EL (cell line): ENCODE results near the gene ITPK1.
A peak's percentile ranks its signal among the peaks of the same experiment; 100 is the strongest.

Source experiments
- DNase-seq: peaks from one replicate; pipeline ENCODE4 v3.0.0-alpha.2; 2016

Gene ITPK1

DNA sequence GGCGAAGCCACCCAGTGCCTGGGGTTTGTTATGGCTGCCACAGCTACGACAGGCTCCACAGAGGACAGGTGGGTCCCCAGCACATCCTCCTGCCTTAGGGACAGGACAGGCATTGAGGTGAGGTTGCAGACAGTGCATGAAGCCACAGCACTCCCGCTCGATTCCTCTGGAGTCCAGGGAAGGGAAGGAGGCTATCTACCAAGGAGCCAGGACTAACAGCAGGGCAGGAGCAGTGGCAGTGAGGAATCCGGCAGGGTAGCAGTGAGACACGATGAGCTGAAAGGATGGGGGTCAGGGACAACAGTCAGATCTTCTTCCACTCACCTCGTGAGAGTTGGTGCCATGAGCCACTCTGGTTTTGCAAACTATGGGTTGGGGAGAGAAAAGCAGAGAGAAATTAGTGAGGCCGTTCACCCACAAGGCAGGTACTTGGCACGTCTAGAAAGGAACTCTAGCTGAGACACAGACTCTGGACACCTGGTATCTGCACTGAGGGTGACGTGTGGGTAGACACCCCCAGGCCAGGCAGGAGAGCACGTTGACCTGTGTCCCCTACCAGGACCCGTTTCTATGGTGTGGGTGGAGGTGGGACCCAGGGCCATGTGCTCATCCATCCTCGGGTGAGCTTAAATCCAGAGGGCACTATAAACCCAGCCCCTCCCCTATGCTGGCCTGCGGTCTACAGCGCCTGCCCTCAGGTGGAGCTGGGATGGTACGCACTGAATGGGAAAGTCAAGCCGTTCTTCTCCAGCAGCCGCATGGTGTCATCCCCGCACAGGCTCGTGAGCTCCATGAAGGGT lies 153.5 kb downstream of the ITPK1 start:
- no peak for DNase-seq

DNA sequence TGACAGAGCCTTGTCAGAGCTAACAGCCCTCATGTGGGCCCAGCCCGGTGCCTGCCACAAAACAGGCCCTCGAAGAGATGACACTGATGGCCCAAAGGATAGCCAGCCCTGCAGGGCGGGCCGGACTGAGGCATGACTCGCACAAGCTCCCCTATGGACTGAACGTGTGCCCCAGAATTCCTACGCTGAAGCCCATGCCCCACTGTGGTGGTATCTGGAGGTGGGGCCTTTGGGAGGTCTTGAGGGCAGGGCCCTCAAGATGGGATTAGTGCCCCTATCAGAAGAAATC lies 154.2 kb downstream of the ITPK1 start:
- no peak for DNase-seq

DNA sequence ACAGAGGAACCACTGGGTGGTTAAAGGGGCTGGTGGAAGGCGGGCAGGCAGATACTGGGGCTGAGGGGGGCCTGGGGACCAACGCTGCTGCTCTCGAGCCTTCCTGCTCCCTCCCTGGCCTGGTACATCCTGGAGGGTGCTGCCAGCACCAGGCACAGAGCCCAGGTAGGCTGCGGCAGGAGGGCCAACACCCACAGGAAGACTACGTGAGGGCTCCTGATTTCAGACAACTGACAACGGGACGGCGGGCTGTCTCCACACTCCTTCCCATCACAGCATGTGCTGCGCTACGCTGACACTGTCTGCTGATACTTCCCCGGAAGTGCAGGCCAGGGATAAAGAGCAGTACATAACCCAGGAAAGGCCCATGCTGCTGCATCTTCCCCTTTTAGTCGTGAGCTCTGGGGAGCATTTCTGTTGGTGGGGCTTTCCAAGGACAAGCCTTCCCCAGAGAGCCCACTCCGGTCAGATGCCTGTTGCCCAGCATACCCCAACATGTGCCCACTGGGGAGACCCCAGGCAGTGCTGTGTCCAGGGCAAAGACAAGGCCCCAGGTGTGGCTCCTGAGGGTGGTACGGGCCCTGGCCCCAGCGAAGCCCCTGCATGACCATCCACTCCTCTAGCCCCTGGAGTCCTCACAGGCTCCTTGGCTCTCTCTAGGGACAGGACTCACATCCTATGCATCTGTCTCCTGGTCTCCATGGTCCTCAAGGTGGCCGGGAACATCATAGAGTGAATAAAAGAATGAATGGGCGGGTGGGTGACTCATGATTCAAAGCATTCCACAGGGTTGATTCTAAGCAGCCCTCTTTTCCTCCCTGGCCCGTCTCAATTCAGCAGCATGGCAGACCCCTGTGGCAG lies 154.8 kb downstream of the ITPK1 start:
- DNase-seq = peak; percentile 77

DNA sequence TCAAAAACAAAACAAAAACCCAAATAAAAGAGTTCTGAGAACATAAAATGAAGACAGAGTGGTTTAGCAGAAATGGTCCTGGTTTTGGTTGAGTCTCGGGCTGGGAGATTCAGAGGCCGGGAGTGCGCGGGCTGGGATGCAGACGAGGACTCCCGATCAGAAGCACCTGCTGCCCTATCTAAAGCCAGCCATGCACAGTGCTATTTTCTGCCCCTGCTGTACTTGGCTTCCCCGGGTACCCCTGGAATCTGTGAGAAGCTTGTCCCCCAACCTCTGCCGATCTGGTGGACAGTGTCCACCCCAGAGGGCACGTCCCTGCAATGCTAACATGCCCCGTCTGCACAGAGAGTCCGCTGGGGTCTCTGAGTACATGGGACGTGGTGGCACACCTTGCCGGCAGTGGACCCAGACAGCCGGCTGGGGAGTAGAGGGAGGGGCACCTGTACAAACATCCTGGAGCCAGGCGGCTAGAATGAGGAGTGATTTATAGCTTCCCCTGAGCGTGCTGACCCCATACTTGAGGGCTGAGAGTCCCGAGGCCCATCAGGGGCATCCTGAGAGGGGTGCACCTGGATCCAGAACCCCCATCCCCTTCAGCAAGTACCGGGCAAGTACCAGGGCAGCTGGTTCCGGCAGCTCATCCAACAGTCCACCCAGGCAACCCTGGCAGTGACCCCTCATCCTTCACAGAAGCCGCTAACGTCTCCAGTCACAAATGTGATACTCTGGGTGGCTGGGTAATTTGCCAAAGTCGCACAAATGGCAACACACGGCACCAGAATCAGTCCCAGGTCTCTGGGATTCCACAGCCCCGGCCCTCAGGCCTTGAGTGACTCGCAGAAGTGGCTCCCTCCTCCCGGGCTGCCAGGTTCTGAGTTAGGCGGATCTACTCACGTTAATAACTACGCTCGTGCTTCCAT lies 155.7 kb downstream of the ITPK1 start:
- DNase-seq = no peak

DNA sequence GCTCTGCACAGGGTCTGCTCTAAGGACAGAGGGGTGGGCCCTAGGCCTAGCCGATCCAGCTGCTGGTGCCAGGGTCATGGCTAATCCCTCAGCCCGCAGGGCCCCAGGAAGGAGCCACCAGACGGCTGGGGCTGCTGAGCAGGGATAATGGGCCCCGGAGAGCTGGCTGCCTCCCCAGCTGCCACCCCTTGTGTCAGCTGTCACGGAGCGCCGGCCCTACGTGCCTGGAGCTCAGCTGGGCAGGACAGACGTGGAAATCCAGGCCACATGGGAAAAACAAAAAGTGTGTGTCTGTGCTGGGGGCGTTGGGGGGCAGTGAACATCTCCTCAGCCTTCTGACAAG lies 156.6 kb downstream of the ITPK1 start:
- DNase-seq = no peak

DNA sequence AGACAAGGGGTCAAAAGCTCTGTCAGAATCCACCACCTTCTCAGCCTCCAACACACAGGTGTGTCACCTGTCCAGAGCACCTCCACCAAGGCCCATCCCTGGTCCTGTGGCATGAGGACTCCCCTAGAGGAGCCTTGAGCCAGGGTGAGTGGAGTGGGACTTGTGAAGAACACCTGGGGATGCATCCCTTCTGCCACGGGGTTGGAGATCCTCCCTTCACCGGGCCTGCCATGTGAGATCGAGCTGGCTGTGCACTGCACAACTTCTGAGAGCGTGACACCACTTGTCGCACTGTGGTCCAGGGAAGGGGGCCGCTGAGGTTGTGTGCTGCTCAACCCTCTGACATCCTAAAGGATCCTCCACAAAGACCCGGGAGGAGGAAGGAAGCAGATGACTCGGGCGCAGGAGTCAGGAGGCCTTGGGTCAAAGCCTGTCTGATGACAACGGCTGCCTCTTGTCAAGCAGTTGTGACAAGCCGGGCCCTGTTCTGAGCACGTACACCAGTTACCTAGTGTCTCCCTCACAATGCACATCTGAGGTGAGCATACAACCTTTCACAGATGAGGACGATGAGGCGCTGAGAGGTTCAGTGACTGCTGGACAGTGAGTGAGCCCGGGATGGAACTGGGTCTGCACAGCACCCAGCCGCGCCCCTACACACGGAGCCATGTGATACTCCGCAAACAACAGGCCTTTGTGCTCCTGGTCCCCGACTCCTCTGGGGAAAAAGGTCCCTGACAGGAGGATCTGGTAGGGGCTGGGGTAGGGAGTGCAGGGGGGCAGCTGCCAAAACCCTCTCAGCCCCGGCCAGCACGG lies 157.1 kb downstream of the ITPK1 start:
- DNase-seq = no peak

DNA sequence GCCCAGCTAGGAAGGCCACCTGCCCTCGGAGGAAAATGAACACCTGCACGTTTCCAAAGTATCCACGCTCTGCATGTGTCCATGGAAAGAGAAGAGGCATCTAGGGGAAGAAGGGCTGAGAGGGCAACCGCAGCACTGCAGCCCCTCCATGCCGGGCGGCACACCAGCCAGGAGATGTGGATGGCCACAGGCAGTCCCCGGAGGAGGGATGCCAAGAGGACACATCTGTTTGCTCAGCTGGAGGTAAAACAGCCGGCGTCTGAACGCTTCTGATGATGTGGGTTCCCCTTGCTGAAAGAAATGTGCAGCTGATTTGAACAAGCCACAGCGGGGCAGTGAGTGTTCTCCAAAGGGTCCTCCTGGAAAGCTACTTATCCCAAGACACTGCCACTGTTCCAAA lies 158.8 kb downstream of the ITPK1 start:
- no peak for DNase-seq

DNA sequence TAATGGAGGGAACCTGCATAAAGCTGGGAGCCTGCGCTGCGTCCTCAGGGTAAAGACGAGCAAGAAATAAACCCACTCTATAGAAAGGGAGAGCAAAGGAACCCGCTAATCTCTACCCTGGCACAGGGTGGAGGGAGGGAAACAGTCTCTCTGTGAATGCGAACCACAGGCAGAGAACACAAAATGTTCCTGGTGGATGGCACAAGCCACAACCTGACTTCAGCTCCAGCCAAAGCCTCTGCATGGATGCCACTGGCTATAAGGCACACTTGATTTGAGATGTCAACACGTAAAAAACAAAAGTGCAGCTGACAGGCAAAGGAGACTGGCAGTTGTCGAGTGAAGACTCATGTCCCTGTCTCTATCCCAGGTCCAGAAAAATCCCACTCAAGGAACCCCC lies 160.3 kb downstream of the ITPK1 start:
- DNase-seq = no peak

DNA sequence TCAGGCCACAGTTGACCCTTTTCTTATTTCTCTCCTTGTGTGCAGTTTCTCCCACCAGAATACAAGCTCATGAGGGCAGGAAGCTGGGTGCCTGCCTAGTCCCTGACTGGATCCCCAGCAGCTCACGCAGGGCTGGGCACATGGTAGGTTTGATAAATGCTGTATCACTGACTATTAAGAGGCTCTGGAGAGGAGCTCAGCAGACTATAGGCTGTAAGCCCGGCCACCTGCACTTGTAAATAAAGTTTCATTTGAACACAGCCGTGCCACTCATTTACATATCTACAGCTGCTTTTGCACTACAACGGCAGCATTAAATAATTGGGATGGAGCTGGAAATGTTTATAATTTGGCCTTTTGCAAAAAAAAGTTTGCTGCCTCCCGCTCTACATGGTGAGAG lies 160.8 kb downstream of the ITPK1 start:
- no peak for DNase-seq

DNA sequence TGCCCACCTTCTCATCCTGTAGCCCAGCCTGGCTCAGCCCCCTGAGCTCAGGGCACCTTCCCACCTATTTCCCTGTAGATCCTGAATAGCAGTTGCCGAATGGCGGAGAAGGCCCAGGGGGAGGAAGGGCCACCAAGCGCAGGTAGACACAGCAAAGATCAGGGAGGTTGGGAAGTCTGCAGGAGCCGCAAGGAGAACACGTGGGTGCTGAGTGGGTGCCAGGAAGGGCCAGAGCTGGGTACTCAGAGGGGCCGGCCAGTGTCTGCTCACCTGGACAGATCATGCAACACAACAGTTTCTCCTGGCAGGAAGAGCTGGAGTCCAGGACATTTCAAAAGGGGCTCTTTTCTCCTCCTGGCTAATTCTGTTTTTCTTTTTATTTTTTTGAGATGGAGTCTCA lies 162.2 kb downstream of the ITPK1 start:
- DNase-seq = no peak

DNA sequence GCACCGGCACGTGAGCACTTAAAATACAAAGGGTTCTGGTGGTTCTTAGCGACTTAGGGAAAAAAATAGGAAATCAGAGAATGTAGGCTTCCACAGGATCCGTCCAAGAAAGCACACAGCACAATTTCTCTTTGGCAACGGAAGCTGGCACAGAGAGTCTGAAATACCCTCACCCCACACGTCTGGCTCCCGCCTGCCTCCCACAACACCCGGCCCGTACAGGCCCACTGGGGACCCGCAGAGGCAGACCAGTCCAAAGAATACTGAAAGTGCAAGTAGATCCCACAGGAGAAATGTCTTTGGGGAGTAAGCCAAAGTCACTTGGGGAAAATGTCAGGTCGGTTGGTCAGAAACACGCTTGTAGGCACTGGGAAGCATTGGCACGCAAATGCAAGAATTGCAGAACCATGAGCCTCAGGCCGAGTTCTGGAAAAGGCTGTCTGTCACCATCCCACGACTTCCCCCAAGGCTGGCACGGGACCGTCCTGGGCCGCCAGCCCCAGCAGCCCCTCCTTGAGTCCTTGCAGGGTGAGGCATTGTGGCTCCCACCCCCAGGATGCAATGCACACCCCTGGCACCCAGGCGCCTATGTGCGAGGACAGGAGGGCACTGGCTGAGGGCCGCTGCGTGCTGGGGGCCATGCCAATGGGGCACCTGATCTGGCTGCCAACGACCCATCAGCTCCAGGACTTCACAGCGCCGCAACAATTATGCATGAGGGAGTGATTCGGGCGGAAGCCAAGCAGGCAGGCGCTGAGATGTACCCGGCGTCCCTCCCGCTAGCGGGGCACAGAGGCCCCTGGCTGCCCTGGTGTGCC lies 163.0 kb downstream of the ITPK1 start:
- no peak for DNase-seq

DNA sequence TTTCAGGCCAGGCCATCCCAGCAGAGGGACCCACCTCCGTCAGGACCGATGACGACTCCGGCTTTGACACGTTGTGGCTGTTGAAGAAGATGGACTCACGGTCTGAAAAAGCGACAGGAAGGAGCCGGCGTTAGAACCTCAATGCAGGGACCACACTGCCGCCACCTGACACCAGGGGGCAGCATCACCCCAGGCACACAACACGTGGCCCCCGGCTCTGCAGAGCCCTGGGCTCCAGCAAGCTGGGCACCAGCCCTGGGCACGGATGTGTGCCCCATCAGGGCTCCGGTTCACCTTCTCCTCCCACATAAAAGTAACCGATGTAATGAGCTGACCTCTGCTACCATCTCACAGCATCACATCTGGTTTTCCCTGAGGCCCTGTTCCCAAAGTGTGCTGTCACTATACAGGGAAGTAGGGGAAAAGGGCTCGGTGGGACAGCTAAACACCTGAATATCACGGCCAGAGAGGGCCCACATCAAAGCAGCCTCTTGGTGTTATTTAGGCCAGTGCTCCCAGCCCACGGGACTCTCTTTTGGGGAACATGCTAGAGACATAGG lies 163.7 kb downstream of the ITPK1 start:
- peak; percentile 68 for DNase-seq

DNA sequence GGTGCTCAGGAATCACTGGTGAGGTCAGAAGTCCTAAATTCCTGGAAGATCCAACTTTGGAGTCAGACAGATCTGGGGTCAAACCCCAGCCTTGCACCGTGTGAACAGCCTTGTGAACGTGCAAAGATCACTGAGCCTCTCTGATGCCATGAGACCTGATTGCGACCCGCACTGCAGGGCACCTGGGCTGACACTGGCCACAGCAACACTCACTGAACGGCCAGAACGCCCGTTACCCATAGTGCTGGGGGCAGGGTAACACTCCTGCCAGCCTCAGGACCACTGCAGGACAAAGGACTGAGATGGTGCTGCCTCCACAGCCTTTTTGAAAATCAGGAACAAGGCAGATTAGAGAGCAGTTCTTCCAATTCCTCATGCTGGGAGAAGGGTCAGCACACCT lies 164.5 kb downstream of the ITPK1 start:
- no peak for DNase-seq

DNA sequence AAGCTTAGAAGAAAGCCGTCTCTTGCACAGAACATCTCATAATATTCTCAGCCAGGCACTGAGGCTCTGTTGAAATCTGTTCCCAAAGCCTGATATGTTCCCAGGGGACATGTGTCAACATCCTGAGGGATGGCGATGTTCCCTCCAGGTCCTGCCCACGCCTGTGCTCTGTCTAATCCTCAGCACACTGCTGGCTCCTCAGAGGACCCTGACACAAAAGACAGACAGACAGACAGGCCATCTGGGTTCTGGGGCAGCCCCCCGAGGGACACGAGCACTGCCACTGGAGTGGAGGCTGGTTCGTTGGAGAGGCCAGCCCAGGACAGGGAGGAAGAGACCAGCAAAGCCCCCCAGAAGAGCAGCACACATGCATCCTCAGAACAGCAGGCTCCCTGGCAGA lies 165.0 kb downstream of the ITPK1 start:
- no peak for DNase-seq

DNA sequence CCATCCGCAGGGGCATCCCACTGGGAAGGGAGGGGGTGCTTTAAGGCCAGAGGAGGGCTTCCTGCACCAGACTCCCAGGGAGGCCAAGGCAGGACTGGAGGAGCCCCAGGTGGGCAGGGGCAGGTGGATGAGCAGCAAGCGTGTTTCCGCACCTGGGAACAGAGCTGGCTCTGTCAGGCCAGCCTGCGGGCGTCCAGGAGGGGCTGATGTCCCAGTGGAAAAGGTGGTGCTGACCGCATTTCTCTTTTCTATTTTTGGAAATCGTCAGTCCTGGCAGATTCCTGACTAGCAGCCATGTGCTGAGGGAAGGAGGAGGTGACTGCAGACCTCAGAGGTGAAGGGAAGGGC lies 165.6 kb downstream of the ITPK1 start:
- no peak for DNase-seq

DNA sequence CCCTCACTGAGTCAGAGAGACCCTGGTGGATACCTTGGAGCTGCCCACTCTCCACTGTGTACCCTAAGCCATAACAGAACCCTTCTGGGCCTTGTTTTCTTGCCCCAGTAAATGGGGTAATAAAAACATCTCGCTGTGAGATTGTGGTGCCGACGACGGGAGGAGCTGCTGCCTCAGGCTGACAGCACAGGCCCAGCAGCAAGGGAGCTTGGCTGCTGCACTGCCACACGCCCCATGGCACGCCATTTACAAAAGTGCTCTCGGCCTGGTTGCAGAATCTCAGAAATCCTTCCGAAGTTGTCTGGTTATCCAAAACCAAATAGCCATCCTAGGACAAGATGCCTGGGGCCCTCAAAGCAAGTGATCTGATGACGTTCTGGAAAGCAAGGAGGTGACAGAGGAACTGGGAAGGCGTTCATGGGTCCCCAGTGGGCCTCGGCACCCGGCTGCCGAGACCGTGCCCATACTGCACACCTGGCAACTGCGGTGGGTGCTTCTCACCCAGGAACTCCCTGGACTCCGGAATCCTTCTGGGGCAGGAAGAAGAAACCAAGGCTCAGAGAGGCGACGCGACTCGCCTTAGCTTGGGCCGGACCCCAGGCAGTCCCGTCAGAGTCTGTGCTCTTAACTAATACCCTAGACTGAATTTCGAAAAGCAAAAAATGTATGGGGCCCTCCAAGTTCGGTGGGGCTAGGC lies 166.1 kb downstream of the ITPK1 start:
- DNase-seq = no peak

DNA sequence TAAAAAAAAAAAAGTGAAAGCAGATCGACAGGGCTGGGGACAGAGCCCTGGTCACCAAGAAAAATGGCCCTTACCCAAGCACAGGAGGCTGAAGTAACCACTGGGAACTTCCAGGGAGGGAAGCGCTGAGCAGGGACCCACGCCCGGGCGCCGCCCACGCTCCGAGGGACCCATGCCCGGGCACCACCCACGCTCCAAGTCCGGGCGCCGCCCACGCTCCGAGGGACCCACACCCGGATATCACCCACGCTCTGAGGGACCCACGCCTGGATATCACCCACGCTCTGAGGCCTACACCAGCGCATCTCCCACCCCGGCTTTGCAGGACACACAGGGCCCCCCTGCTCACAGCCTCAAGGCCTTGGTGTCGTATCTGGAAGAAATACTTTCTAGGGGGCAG lies 167.1 kb downstream of the ITPK1 start:
- DNase-seq = no peak

DNA sequence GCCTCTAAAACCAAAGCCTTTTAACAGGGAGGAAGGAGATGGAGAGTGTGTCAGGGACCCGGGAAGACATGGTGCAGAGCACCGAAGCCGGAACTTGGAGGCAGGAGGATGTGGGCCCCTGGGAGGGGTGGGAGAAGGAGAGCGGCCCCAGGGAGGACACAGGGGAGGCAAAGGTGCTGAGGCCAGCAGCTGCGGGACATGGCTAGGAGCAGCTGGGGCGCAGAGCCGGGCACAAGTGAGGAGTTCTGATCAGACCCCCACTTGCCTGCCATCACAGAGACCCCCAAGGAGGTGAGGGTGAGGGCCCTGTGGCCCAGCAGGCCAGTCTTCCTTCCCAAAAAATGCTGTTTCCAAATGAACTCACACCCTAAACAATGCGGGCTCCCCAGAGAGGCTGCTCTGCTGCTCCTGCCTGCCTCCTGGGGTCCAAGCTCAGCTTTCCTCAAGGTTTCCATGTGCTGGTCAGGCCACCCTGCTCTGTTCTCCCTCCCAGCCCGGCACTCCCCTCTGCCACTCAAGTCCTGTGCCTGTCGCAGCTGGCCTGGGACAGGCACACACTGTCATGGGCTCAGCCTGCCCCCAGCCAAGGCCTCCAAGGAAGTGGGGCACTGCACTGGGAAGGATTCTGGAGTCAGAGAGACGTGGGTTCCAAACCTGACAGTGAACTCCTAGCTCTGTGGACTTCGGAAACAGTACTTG lies 168.7 kb downstream of the ITPK1 start:
- DNase-seq = no peak

DNA sequence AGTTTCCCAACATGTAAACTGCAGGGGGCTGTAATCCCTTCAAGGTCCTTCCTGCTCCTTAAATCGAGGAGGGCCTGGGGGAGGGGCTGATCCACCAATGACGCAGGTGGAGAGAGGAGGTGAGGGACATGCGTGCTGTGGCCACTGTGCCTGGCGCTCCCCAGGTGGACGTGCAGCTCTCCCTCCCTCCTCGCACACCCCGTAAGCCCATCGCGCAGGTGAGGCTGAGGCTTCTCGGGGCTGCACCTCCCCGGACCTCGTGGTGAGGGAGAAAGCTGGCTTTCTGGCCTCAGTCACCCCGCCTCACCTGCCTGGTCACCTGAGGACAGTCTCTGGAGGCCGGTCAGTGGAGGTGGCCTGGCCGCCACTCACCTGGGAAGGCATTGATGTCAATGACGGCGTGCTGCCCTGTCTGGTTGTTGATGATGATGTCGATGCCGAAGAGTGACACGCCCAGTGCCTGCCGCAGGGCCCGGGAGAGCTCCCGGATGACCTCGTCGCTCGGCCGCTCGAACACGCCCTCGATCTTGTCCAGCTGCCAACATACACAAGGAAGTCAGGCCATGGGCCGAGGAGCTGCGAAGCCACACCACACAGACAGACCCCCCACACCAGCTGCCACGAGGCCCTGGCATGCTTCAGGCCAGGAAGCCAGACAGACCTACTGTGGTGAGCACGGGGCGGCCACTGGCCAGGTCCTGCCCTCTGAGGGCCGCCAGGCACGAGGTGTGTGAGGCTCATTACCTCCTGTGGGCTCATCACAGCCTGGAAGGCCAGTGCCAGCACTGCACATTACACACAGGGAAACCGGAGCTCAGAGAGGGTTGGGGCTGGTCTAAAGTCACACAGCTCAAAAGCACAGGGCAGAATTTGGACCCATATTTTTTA lies 169.5 kb downstream of the ITPK1 start:
- peak; percentile 78 for DNase-seq
